ENCODE results near the gene DDOST.

DDOST gene

DNA sequence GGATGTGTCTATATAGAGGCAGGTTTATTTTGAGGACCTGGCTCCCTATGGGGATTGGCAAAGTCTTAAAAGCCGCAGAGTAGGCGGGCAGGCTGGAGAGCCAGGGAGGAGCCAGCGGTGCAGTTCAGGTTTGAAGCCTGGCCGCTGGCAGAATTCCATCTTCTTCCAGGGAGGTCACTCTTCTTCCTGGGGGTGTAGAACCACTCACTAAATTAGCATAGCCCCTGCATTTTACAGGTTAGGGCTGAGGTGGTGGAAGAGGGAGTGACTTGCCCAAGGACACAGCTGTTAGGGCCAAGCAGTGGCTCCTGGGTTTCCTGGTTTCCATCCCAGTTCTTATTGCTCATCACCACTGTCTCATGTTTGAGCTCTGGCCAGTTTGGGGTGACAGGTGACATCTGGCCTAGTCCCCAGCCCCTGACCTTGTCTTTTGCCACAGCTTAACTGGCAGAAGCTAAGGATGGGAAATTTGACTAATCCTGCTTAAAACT, 26.5 kb downstream of the DDOST start:
- intact Hi-C loops (cut with DNase I), result loop anchor here (5.0 kb wide), 1 partner anchor 112 kb away; no protein-coding TSS in a partner anchor
- peak in 13 of 42 donors; percentile 4 to 69 (median 29) for DNase-seq

DNA sequence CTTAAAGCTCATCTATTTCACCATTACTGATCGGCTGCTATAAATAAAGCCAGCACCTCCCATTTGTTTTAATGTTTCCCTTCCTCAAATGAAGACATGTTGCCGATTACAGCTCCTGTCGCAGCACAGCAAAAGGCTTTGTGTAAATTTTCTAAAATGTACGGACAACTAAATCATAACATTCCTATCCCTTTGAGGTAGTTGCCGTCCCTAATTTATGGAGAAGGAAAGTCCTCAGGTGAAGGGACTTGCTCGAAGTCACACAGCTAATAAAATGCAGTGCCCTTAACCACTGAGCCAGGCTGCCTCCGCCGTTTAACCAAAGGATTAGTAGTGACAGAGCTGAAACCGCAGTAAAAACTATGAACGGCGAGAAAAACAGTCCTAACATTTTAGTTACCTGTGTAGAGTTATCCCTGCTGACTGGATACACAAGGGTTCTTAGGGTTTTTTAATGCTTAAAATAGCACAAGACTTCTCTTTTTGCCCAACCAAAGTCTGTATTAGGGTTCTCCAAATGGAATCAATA, 27.0 kb downstream of the DDOST start:
- DNase-seq, result peak in 4 of 42 donors; percentile 11 to 37 (median 24)
- intact Hi-C loops (cut with DNase I), result loop anchor here (5.0 kb wide), 1 partner anchor 112 kb away; no protein-coding TSS in a partner anchor

DNA sequence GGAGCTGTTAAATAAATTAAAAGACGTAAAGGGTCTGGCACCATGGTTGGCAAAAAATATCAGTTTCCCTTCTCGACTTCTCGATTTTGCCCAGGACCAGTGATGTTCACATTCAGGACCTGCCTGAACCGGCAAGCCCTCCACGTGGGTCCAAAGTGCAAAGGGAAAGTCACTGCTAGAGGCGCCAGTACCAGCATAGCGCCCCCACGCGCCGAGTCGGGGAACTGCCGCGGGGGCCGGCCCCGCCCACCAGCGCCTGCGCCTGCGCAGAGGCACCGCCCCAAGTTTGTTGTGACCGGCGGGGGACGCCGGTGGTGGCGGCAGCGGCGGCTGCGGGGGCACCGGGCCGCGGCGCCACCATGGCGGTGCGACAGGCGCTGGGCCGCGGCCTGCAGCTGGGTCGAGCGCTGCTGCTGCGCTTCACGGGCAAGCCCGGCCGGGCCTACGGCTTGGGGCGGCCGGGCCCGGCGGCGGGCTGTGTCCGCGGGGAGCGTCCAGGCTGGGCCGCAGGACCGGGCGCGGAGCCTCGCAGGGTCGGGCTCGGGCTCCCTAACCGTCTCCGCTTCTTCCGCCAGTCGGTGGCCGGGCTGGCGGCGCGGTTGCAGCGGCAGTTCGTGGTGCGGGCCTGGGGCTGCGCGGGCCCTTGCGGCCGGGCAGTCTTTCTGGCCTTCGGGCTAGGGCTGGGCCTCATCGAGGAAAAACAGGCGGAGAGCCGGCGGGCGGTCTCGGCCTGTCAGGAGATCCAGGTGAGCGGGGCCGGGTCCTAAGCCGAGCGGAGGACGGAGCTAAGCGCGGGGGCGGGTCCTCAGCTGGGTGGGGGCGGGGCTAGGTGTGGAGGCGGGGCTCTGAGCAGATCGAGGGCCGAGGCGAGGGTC, 27.7 kb downstream of the DDOST start, which contains the start of gene PINK1:
PINK1 (plus strand) TSS at position 269 of the 875 bp plus-strand sequence; CDS start at position 360, 91 bp downstream.
- intact Hi-C loops (cut with DNase I), result loop anchor here (5.0 kb wide), 1 partner anchor 111 kb away; no protein-coding TSS in a partner anchor

DNA sequence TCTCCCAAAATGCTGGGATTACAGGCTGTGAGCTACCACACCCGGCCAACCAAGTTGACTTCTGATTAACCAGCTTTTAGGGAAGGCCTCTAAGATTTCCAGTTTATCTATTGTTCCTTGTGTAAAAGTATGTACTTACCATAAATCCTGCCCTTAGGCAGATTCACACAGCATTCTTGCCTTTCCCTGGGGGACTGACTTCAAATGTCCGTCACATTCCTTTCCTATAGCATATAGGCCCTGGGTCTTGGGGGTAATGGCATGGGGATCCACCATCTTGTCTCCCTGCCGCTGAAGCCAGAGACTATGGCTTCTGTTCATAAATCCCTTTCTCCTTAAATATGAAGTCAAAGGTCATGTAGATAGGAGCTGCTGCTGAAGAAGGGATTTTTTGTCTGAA, 28.8 kb downstream of the DDOST start:
- intact Hi-C loops (cut with DNase I), result loop anchor here (5.0 kb wide), 1 partner anchor 110 kb away; no protein-coding TSS in a partner anchor
- no peak for DNase-seq

More for the DNA sequence above, 27.7 kb downstream of the DDOST start, which contains the start of gene PINK1:
- DNase-seq, result peak; percentile 53 to 92 (median 82)

DNA sequence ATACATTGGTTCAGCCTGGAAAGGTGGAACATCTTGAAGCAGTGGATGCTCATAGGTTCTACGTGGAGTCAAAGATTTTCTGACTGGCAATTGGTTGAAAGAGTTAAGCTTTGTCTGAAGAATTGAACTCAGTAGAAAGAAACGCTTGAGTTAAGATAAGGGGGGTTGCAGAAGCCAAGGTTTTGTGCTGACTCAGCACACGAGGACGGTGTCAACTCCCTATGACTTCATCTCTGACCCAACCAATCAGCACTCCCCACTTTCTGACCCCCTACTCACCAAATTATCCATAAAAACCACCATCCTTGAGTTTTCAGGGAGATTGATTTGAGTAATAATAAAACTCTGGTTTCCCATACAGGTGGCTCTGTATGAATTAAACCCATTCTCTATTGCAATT, 30.4 kb downstream of the DDOST start:
- intact Hi-C loops (cut with DNase I), result loop anchor here (5.0 kb wide), 1 partner anchor 108 kb away; no protein-coding TSS in a partner anchor
- DNase-seq, result no peak

DNA sequence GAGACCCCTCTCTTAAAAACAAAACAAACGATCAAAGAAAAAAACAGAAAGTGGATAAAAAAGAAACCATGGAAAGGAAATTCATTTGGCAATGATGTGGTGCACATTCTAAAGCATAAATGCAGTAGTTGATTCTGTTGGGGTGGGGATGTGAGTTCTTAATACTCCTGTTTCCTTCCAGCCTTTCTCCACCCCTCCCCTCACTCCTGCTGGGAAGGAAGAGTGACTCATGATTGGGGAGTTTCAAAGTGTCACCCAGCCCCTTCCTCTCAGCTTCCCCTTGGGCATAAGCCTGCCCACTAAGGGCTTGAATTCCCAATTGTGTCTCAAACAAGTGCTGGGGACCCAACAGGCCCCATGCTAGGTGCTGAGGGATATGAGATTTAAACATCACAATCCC, 34.6 kb downstream of the DDOST start:
- DNase-seq, result no peak
- intact Hi-C loops (cut with DNase I), result no loop called here

DNA sequence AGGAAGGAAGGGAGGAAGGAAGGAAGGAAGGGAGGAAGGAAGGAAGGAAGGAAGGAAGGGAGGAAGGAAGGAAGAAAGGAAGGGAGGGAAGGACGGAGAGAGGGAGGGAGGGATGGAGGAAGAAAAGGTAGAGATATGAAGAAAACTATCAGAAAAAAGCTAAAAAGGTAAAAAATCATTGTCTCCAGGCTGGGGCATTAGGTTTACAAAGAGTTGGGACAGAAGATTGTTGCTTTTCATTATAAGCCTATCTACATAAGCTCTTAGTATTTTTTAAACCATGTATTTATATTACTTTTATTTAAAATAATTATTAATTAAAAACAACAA, 35.1 kb downstream of the DDOST start:
- DNase-seq, result no peak
- intact Hi-C loops (cut with DNase I), result no loop called here

DNA sequence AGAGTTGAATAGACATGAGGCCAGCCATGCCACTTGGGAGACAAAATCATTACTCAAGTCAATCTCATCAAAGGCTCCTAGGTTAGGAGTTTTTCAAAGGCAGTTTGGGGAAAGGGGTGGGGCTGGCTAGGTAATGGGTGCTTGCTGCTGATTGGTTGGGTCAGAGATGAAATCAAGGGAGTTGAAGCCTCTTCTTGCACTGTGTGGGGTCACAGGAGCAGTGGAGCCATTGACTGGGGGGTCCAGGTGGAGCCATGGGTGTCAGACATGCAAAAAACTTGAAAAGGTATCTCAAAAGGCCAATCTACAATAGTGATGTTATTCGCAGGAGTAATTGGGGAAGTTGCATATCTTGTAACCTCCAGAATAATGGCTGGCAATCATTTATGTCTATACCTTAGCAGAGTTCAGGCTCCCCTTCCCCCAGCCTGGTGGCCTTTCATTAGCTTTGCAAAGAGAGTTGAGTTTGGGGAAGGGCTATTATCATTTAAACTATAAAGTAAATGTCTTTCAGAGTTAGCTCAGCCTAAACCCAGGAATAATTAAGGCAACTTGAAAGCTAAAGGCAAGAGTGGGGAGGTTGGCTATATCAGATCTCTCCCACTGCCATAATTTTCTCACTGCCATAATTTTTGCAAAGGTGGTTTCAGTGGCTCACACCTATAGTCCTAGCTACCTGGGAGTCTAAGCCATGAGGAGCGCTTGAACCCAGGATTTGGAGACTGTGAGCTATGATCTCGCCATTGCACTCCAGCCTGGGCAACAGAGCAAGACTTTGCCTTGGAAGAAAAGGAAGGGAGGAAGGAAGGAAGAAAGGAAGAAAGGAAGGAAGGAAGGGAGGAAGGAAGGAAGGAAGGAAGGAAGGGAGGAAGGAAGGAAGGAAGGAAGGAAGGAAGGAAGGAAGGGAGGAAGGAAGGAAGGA, 35.7 kb downstream of the DDOST start:
- intact Hi-C loops (cut with DNase I), result no loop called here
- no peak for DNase-seq

DNA sequence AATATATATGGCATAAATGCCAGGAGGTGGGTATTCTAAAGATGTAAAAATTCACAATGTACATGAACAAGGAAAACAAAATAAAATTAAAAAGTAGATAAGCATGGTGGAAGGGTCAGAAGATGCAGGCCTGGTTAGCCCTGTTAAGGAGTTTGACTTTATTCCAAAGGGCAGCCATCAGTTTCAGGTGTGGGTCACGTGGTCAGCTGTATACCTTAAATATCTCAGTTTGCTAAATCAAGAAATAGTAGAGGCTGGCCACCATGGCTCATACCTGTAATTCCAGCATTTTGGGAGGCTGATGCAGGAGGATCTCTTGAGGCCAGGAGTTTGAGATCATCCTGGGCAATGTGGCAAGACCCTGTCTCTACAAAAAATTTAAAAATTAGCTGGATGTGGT, 36.5 kb downstream of the DDOST start:
- no peak for DNase-seq
- intact Hi-C loops (cut with DNase I), result no loop called here

DNA sequence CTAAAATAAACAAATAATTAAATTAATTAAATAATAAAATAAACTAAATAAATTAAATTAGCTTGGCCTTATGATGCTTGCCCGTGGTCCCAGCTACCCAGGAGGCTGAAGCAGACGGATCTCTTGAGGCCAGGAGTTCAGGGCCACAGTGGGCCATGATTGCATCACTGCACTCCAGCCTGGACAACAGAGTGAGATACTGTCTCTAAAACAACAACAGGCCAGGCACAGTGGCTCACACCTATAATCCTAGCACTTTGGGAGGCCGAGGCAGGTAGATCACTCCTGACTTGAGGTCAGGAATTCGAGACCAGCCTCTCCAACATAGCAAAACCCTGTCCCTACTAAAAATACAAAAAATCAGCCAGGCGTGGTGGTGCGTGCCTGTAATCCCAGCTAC, 40.2 kb downstream of the DDOST start:
- DNase-seq, result no peak
- intact Hi-C loops (cut with DNase I), result no loop called here

DNA sequence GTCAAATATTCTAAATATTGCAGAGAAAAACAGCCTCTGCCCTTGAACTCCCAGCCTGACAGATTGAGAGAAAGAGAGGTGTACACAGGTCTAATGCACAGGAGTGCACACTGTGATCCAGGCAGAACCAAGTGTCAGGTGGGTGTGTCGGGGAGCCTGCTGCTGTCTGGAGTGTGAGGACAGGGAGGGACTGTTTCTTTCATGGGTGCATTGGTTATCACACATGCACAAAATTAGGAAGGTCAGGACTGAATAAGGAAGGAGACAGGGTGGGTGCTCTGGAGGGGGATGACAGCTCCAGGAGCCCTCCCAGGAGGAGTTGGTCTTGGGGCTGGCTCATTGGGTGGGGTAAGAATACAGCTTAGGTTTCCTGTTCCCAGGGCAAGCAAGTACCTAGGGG, 41.2 kb downstream of the DDOST start:
- no peak for DNase-seq
- intact Hi-C loops (cut with DNase I), result no loop called here

DNA sequence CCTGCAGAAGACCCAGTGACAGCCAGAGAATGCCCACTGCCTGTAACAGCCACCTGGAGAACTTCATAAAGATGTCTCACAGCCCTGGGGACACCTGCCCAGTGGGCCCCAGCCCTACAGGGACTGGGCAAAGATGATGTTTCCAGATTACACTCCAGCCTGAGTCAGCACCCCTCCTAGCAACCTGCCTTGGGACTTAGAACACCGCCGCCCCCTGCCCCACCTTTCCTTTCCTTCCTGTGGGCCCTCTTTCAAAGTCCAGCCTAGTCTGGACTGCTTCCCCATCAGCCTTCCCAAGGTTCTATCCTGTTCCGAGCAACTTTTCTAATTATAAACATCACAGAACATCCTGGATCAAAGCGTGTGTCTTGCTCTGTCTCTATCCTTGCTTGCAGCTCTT, 42.6 kb downstream of the DDOST start:
- intact Hi-C loops (cut with DNase I), result no loop called here
- DNase-seq, result no peak

DNA sequence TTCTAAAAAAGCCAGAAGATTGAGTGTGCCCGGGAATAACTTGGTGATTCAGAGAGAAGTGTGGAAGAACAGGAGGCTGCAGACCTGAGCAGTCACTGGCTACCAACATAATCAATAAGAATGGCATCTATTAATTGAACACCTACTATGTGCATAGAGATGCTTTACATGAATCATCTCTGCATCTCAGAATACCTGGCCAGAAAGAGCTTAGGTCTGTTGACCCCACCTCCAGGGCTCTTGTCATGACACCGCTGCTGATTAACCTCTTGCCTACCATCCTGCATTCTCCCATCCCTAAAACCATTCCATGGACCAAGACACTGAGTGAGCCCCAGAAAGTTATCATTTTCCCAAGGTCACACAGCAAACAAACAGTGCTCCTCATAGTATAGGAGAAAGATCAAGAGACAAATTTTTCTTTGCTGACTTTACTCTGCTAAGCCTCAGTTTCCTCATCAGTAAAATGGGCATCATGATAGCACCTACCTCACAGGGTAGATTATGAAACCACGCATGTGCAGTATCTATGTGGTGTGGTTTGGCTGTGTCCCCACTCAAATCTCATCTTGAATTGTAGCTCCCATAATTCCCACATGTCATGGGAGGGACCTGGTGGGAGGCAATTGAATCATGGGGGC, 44.2 kb downstream of the DDOST start:
- no peak for DNase-seq
- intact Hi-C loops (cut with DNase I), result no loop called here

DNA sequence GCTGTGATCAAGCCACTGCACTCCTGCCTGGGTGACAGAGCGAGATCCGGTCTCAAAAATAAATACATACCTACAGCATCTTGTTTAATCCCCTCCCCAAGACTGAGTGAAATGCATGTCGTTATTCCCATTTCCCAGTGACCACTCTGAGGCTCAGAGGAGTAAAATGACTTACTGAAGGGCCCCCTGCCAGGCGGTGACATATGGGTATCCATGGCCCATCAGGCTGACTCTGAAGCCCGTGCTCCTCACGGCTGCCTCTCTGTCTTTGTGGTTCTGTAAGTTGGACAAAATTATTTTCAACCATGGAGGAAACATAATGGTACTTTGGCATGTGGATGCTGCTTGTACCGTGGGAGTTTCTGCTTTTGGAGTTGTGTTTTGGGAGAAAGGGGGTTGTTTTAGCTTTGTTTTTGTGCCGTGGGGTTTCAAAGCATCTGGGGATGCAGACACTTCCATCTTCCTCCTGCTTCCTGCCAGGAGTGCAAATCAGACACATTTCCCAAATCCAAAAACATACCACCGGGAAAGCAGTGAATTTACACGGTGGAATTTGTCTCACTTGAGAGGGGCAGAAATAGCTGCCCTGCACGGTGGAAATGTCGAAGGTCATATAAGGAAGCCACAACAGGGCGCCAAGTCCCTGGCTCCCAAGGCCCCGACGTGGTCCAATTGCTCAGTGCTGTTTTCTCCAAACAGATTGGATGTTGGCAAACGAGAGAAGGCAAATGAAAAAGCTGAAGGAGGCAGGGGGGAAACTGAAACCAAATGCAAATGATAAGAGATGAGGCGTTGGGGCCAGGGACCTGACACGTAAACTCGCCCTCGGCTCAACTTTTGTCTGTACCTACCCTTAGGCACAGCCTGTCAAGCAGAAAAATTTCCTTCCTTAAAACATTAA, 45.0 kb downstream of the DDOST start:
- DNase-seq, result no peak
- intact Hi-C loops (cut with DNase I), result no loop called here

DNA sequence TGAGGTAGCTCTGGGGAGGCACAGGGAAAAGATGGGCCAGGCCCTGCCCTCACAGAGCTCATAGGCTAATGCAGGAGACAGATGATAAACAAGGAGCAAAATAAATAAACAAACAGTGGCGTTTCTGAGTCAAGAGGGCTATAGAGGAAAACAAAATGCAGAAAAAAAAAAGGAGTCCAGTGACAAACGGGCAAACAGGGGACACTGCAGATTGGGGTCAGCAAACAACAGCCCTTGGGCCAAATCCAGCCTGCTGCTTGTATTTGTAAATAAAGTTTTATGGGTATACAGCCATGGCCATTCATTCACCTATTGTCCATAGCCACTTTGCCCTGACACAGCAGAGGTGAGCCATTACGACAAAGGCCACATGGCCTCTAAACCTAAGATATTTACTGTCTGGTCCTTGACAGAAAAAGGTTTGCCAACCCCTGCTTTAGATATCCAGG, 47.0 kb downstream of the DDOST start:
- intact Hi-C loops (cut with DNase I), result no loop called here
- no peak for DNase-seq

DNA sequence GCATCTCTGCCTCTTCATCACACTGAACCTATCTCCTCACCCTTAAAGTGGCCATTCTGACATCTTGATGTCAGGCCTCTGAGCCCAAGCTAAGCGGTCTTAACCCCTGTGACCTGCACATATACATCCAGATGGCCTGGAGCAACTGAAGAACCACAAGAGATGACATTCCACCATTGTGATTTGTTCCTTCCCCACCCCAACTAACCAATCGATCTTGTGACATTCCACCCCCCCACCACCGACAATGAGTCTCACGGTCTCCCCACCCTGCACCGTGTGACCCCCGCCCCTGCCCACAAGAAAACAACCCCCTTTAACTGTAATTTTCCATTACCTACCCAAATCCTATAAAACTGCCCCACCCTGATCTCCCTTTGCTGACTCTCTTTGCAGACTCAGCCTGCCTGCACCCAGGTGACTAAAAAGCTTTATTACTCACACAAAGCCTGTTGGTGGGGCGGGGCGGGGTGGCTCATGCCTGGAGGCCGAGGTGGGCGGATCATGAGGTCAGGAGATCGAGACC, 48.9 kb downstream of the DDOST start:
- intact Hi-C loops (cut with DNase I), result no loop called here
- peak in 7 of 42 donors; percentile 3 to 38 (median 27) for DNase-seq

DNA sequence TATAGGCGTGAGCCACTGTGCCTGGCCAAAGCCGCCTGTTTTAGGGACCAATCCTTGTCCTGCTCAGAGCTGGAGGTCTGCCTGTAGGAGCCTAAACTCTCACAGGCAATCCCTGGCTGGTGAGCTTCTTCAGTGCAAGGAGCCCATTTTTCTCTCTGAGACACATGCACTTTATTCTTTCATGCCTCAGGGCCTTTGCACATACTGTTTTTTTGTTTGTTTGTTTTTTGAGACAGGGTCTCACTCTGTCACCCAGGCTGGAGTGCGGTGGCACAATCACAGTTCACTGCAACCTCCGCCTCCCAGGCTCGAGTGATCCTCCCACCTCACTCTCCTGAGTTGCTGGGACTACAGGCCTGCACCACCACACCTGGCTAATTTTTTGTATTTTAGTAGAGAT, 49.5 kb downstream of the DDOST start:
- intact Hi-C loops (cut with DNase I), result no loop called here
- no peak for DNase-seq
